Left cardiac atrium (tissue), 4 donors: ENCODE results near the gene GDPD5. TPM values are rescaled to one million over a fixed set of nuclear protein-coding genes. Genes with fewer than 3 reads are reported as not detected.

Source experiments
- ATAC-seq, 2 donors: fragments of 200-7000 bp; cut with Tn5 transposase; one replicate each; pipeline ENCODE4 v1.9.1; 2020; ENCODE audit warnings: mild to moderate bottlenecking in 2 of 2, moderate library complexity in 2 of 2
- DNase-seq: peaks from one replicate; pipeline ENCODE4 v3.0.0-alpha.2; 2020
- intact Hi-C, 2 donors: fragments of 100-400 bp; cut with DNase I; formaldehyde crosslinking; loops; one replicate each; pipeline versions ENCODE4 v1.14.1 to v1.15.1; 2022 to 2023
- total RNA-seq, 2 donors: library from RNA; stranded (reverse); fragmentation: NEBNext Ultra II Directional; extraction: Animal tissue kit (Norgen Biotek cat#: 25700); gene quantifications; one replicate each; pipeline ENCODE4 v1.2.1, GENCODE V29; 2021
- donor health status: DM: no; HTN: yes; CAD: no.
- donor health status: DM: no; HTN: yes; CAD: no; lungs with severe emphysema.
- donor health status: DM: yes; HTN: yes; CAD: no.
- donor health status: Dilated cardiomyopathy.

The GDPD5 gene
- total RNA-seq, 2 donors from 2014 or later, result 12.3 to 17.6 TPM

DNA sequence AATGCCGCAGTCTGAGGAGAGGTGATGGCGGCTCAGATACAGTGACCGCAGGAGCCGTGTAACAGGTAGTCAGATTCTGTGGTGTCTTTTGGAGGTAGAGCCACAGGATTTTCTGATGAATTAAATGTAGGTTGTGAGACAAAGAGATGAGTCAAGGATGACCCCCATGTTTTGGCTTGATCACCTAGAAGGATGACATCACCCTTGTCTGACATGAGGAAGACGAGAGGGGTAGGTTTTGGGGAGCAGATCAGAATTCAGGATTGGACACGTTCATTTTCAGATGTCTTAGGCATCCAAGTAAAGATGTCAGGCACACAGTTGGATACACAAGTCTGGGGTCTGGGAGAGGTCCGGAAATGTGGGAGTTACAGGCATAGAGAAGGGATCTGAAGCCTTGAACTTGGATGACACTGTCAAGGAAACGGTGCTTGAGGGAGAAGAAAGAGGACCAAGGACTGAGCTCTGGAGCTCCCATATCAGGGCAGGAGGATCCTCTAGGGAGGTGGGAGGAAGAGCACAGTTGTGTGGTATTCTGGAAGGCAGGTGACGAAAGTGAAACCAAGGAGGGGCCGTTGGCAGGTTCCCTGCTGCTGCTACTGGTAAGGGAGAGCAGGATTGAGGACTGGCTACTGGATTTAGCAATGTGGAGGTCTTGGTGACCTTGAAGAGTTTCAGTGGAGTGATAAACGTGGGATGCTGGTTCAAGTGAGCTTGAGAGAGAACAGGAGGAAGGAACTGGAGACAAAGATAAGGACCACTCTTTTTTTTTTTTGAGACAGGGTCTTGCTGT lies 12.6 kb upstream of the GDPD5 start:
- intact Hi-C loops, result no loop called here
- DNase-seq (no peak), ATAC-seq (no peak)

DNA sequence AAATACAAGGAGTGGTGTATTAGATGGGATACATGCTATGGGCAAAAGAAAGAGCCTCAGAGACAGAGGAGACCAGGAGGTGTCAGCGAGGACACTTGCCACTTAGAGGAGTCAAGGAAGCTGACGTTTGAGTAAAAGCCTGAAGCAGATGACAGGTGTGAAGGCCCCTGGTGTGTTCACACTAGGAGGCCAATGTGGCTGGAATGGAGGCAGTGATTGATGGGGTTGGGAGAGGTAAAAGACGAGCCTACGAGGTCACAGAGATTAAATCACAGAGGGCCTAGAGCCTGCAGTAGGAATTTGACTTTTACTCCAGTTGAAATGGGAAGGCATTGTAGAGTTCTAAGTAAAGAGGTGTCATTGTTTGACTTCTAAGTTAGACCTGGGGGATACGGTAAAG lies 12.0 kb upstream of the GDPD5 start:
- no peak for DNase-seq
- no peak for ATAC-seq
- intact Hi-C loops, result no loop called here

DNA sequence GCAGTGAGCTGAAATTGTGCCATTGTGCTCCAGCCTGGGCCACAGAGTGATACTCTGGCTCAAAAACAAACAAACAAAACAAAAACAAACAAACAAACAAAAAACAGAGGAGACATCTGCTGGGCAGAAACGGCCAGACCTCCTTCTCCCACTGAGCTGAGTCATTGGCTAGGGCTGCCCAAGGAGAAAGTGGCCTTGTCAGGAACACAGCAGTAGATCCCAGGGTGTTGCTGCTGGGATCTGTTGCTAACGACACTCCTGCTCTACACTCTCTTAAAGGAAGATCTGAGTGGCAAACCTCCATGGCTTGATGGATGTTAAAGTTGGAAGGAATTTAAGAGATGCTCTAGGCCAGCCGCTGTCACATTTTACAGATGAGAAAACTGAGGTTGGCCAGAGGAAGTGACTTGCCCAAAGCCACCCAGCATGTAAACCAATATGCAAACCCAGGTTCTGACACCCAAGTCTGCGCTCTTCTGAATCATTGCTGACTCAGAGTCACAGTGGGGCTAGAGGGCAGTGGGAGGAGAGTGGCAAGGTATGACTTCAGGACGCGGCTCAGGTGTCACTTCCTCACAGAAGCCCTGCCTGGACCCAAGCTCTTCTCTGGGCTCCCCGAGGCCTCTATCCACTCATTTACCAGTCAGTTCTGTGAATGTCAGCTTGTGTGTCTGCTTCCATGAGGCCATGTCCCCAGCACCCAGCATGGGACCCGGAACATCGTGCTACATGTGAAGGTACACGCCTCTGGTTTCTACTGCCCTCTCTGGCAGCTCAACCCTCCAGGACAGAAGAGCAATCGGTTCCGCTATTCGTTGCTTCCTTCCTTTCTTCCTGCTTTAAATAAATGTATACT lies 11.3 kb upstream of the GDPD5 start:
- DNase-seq (no peak), ATAC-seq (no peak)
- intact Hi-C loops, result no loop called here

- DNase-seq (no peak), ATAC-seq (no peak)
- intact Hi-C loops, result no loop called here
Measured at GRCh38 chr11:75535071-75535470, 9.3 kb upstream of the GDPD5 start.

GRCh38 chr11:75534259-75535069 lies 8.7 kb upstream of the GDPD5 start:
- DNase-seq (no peak), ATAC-seq (no peak)
- intact Hi-C loops, result loop anchor here in 1 of 2 donors (5.0 kb wide), 1 partner anchor 137 kb away; the partner anchor contains the start of gene RPS3

DNA sequence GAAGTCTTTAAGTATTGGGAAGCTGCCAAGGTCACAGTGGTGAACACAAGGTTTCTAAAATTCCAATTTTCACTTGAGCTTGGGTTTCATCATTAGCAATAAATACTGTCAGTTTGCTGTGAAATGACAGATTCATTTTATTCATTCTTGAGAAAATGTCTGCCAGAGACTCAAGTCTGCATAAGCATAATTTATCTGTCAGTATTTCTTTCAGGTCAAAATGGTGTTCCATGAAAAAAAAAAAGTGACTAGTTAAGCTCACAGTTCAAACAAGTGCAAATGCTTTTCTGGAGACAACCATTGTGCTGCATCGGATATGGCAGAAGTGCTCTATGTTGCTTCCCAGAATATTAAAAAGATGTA lies 8.1 kb upstream of the GDPD5 start:
- intact Hi-C loops, result loop anchor here (2.0 to 5.0 kb wide), 3 partner anchors 89 to 145 kb away; partner anchors contain the start of gene RPS3 (in 1 of the 2)
- ATAC-seq (no peak), DNase-seq (no peak)

GRCh38 chr11:75532200-75533048 lies 6.7 kb upstream of the GDPD5 start:
- intact Hi-C loops, result loop anchor here (1.0 to 5.0 kb wide), 4 partner anchors 87 to 144 kb away; partner anchors contain the start of gene RPS3 (in 1 of the 2)
- DNase-seq, result peak; percentile 67
- peak; percentile 63 to 69 for ATAC-seq

DNA sequence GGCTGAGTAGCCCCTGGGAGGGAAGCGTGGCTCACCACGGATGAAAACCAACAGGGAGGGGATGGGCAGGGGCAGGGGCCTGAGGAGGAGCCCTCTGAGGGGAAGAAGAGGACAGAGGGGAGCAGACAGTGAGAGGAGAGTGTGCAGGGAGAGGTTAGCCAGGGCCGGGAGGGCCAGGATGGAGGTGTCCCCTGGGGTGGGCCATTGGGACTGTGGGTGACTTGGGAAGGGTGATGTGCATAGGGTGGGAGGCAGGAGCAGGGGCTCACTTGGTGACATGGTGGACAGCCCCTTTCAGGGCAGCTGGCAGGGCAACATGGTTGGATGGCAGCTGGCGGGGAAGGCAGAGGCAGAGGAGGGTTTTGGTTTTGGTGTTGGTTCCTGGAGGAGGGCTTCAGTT lies 5.6 kb upstream of the GDPD5 start:
- intact Hi-C loops, result loop anchor here in 1 of 2 donors (5.0 kb wide), 1 partner anchor 134 kb away; the partner anchor contains the start of gene RPS3
- DNase-seq, result no peak
- no peak for ATAC-seq

DNA sequence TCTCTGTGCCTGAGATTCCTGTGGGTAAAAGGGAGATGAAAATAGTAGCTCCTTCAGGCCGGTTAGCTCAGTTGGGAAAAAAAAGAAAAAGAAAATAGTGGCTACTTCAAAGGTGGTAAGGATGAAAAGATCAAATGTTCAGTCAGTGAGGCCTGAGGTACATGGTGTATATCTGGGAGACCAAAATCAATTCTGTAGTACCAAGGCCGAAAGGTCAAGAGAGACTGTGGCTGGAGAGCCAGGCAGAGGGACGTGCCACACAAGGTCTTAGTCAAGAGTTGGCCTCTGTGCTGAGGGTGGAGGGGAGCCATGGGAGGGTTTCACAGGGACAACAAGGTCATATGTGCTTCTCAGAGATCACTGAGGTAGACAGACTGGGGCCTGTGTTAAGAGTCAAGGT lies 4.8 kb upstream of the GDPD5 start:
- DNase-seq (no peak), ATAC-seq (no peak)
- intact Hi-C loops, result loop anchor here in 1 of 2 donors (5.0 kb wide), 1 partner anchor 133 kb away; the partner anchor contains the start of gene RPS3

- intact Hi-C loops, result loop anchor here in 1 of 2 donors (5.0 kb wide), 1 partner anchor 126 kb away; no protein-coding TSS in a partner anchor
- no peak for DNase-seq
- no peak for ATAC-seq
Measured at GRCh38 chr11:75527938-75528735, 2.4 kb upstream of the GDPD5 start.

- intact Hi-C loops, result loop anchor here in 1 of 2 donors (5.0 kb wide), 1 partner anchor 125 kb away; no protein-coding TSS in a partner anchor
- ATAC-seq, result no peak
Measured at GRCh38 chr11:75527130-75527529, 1.4 kb upstream of the GDPD5 start.

DNA sequence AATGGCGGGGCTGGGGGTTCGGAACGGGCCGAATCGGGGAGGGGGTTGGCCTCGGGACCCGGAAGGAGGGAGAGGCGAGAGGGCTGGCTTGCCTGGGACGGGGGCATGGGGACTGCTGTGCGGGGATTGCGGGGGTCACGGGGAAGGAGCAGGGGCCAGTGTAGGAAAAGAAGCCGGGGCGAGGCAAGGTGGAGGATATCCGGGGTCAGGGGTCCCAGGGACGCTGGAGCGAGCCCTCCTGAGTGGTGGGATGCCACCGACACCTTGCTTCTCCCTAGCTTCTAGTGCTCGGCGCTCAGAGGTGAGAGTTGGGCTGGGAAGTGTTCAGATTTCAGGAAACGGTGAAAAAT lies 426 bp upstream of the GDPD5 start:
- DNase-seq (no peak), ATAC-seq (no peak)
- intact Hi-C loops, result loop anchor here in 1 of 2 donors (5.0 kb wide), 1 partner anchor 124 kb away; no protein-coding TSS in a partner anchor

More at GRCh38 chr11:75527130-75527529, 1.4 kb upstream of the GDPD5 start:
- no peak for DNase-seq

GRCh38 chr11:75524665-75525432 lies 892 bp downstream of the GDPD5 start:
- ATAC-seq, result no peak
- DNase-seq, result no peak
- intact Hi-C loops, result loop anchor here in 1 of 2 donors (5.0 kb wide), 1 partner anchor 123 kb away; no protein-coding TSS in a partner anchor

DNA sequence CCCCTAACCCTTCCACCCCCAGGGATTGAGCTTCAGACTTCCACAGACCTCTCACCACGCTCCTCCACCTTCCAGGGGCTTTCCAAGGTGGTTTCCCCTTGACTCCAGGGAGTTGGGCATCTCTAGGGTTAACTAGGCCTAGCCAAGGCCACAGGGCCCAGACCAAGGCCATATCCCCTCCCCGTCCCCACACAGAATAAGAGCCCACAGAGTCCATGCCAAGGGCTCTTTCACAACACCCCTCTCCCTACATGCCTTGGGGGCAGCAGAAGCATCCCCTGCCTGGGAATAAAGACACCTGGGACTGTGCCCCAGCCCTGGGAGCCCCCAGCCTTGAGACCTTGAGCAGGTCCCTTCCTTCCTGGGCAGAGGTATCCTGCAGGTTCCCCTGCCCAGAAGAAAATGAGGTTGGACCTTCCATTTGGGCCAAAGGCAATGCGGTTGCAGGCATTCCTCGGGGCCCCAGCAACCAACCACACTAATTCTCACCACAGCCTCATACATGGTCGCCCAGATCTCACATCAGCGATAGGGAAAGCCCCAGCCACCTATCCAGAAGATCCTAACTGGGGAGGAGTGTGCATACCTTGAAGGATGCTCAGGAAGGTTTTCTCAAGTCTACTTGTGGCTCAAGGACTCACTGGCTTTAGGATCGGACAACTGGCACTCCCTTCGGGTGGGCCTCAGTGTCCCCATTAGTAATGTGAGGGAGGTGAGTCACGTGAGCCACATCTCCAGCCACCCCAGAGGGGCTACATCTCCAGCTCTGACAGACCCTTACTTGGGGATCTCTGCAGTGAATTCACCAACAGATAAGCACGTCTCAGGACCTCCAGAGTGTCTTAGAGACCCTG lies 1.7 kb downstream of the GDPD5 start:
- DNase-seq (no peak), ATAC-seq (no peak)
- intact Hi-C loops, result no loop called here

- intact Hi-C loops, result no loop called here
- DNase-seq, result no peak
- ATAC-seq, result no peak
Measured at GRCh38 chr11:75523189-75523588, 2.6 kb downstream of the GDPD5 start.
